Brain microvascular endothelial cell (primary cell): Measurements from ENCODE around the gene GRIK1.

Experiments
- DNase-seq: peaks from one replicate; pipeline ENCODE4 v3.0.0-alpha.2; 2020
- H3K27ac ChIP-seq: fragments of 250-450 bp; sonication (Bioruptor Pico); 2 replicates; pipeline ENCODE4 v1.5.1; 2020; ENCODE audit warnings: mild to moderate bottlenecking, moderate library complexity
- H3K27me3 ChIP-seq: fragments of 250-450 bp; sonication (Bioruptor Pico); replicated peaks from 2 replicates; pipeline ENCODE4 v1.5.1; 2020; ENCODE audit warnings: mild to moderate bottlenecking
- H3K36me3 ChIP-seq: fragments of 250-450 bp; sonication (Bioruptor Pico); replicated peaks from 2 replicates; pipeline ENCODE4 v1.5.1; 2020; ENCODE audit warnings: mild to moderate bottlenecking
- H3K4me3 ChIP-seq: 2 replicates; pipeline ENCODE4 v1.5.1; 2011; ENCODE audit warnings: low read depth, mild to moderate bottlenecking, control low read depth, low read length, moderate library complexity
- in situ Hi-C: cut with HindIII; loops from 2 replicates; pipeline ENCODE4 v1.10.0; 2017; ENCODE audit warnings: low sequenced_read_pairs, low pct_ligation_motif_present
- TF ChIP-seq, protein P1 (sequence below): IDR thresholded peaks from 2 replicates; pipeline ENCODE4 v1.5.1; 2011; ENCODE audit warnings: low read depth, mild to moderate bottlenecking, moderate library complexity, low read length, control low read depth, inconsistent platforms; ENCODE audit errors: missing control alignments

GRIK1 gene

DNA sequence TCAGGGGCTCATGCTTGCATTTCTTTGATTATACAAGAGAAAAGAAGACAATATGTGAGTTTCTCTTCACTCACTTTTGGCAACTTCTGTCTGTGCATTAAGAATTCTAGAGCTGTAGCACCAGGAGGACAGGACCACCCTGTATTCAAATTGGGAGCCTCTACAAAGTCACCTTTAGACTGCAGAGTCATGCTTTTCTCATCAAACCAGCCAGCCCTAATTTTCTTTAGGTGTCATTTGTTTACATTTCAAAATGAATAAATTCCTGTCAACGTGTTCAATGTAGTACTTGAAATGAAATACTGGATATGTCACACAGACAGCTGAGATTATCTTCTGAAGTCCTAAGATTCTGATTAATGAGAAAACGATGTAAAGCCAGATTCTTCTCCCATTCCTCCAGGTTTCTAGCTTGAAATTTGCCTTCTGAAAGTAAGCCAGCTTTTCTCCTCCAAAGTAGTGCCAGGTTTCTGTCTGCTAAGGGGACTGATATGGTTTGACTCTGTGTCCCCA is 177.2 kb downstream of the GRIK1 start:
- DNase-seq = no peak
- in situ Hi-C loops = no loop called here
- TF ChIP-seq, protein P1, sequence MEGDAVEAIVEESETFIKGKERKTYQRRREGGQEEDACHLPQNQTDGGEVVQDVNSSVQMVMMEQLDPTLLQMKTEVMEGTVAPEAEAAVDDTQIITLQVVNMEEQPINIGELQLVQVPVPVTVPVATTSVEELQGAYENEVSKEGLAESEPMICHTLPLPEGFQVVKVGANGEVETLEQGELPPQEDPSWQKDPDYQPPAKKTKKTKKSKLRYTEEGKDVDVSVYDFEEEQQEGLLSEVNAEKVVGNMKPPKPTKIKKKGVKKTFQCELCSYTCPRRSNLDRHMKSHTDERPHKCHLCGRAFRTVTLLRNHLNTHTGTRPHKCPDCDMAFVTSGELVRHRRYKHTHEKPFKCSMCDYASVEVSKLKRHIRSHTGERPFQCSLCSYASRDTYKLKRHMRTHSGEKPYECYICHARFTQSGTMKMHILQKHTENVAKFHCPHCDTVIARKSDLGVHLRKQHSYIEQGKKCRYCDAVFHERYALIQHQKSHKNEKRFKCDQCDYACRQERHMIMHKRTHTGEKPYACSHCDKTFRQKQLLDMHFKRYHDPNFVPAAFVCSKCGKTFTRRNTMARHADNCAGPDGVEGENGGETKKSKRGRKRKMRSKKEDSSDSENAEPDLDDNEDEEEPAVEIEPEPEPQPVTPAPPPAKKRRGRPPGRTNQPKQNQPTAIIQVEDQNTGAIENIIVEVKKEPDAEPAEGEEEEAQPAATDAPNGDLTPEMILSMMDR = no peak
- Histone ChIP-seq H3K4me3 (no peak overlapping the region), H3K27ac (no peak overlapping the region), H3K27me3 (no peaks in the 10 kb centered on the region), H3K36me3 (no peaks in the 10 kb centered on the region)

DNA sequence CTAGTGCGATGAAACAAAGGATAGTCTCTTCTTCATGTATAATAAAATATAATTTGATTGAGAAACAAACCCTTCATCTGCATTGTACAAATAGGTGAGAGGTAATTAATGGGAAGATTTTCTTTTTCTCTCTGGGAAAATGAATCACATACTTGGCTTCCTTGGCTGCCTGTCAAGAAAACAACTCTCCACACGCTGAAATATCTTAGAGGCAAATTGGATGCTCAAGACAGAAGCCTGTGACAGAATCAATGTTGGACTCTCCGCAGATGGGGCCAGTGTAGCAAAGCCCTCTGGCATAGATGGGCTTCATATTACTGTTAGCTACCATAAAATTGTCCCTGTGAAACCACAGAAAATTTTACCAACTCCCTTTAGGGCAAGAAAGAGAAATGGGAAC is 186.6 kb downstream of the GRIK1 start:
- in situ Hi-C loops = no loop called here
- peak; percentile 18 for DNase-seq
- Histone ChIP-seq H3K27me3 (no peaks in the 10 kb centered on the region), H3K4me3 (no peak overlapping the region), H3K36me3 (no peaks in the 10 kb centered on the region), H3K27ac (no peak overlapping the region)
- TF ChIP-seq, protein P1 = no peak

DNA sequence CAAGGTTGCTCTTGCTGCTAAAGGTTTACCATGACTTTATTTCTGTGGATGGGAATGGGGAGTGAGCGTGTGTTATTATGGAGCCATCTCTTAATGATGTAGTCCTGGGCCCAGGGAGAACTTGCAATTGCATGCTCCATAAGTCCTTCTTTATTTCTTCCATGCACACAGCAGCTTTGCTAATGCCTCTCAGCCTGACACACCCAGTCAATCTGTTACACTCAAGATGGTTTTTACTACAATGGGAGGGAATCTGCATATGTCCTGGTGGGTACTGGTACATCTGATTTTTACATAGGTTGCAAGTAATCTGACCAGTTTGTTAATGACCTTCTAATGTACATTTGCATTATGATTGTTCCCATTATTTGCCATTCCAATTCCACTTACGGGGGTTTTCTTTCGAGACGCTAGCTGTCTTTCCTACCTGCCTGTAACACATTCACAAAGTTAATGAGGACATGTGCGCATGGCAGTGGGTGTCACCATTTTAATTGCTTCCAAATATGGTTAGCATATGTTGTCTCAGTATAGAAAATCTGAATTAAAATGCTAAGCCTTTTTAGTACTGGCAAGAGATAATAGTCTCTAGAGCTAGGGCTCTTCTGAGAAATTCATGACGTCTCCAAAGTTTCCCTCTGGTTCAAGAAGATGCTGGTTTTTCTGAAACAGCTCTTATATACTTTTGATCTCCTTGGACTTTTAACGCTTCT is 188.2 kb downstream of the GRIK1 start:
- no peak for DNase-seq
- TF ChIP-seq, protein P1 = no peak
- Histone ChIP-seq H3K36me3 (no peaks in the 10 kb centered on the region), H3K27me3 (no peaks in the 10 kb centered on the region), H3K27ac (no peak overlapping the region), H3K4me3 (no peak overlapping the region)
- in situ Hi-C loops = no loop called here

DNA sequence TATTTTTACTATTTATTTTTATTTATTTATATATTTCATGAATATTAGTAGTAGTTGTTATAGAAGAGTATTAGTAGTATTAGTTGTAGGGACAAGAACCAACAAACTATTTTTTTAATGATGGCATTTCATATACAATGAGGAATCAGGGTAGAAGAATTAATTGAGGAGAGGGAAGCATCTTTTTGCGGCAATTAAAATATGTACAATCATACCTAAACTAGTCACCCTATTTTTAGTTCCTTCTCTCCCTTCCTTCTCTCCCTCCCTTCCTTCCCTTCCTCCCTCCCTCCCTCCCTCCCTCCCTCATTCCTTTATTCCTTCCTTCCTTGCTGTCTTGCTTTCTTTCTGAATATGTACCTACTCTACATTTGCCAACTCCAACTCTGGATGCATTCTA is 189.8 kb downstream of the GRIK1 start:
- no peak overlapping the region for H3K27ac ChIP-seq
- H3K36me3 ChIP-seq = no peaks in the 10 kb centered on the region
- TF ChIP-seq, protein P1 = no peak
- no peak for DNase-seq
- in situ Hi-C loops = no loop called here
- no peaks in the 10 kb centered on the region for H3K27me3 ChIP-seq
- no peak overlapping the region for H3K4me3 ChIP-seq

DNA sequence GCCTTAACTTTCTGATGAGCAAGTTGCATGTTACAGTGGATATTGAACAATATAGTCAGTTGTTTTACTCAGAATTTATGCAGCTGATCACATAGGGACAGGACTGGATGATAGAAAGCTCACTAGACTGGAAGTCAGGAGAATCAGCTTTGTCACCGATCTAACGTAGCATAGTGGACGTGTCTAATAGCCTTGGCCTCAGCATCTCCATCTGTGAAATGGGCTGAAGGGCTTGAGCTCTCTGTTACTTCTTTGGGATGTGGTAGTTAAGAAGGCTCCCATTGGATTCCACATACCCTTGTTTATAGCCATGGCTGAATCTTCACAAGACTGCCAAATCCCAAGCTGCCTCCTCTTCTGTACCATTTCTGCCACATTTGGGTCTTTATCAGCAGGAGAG is 190.6 kb downstream of the GRIK1 start:
- TF ChIP-seq, protein P1 = no peak
- no peaks in the 10 kb centered on the region for H3K36me3 ChIP-seq
- H3K4me3 ChIP-seq = no peak overlapping the region
- no peak overlapping the region for H3K27ac ChIP-seq
- no peaks in the 10 kb centered on the region for H3K27me3 ChIP-seq
- no peak for DNase-seq
- in situ Hi-C loops = no loop called here
